Upper lobe of left lung (tissue), 6 donors: ENCODE results near the gene FTCDNL1. TPM values are rescaled to one million over a fixed set of nuclear protein-coding genes. Genes with fewer than 3 reads are reported as not detected.

ENCODE experiments used
- ATAC-seq, 2 donors: fragments of 200-7000 bp; cut with Tn5 transposase; one replicate each; pipeline ENCODE4 v1.9.1; 2022; ENCODE audit warnings: mild to moderate bottlenecking in 2 of 2, moderate library complexity in 2 of 2; ENCODE audit not compliant: low FRiP score in 2 of 2
- DNase-seq, 2 donors: peaks; one replicate each; pipeline ENCODE4 v3.0.0-alpha.2; 2019 to 2020
- H3K27ac ChIP-seq, 4 donors: fragments of 200-600 bp; sonication (generic); one replicate each; pipeline ENCODE4 v1.5.1; 2016 to 2019
- H3K27me3 ChIP-seq, 4 donors: fragments of 200-600 bp; sonication (generic); one replicate each; pipeline ENCODE4 v1.5.1; 2017 to 2019
- H3K36me3 ChIP-seq, 4 donors: fragments of 200-600 bp; sonication (generic); one replicate each; pipeline ENCODE4 v1.5.1; 2016 to 2019
- H3K4me1 ChIP-seq, 4 donors: fragments of 200-600 bp; sonication (generic); one replicate each; pipeline ENCODE4 v1.5.1; 2018 to 2019
- H3K4me3 ChIP-seq, 4 donors: fragments of 200-600 bp; sonication (generic); one replicate each; pipeline ENCODE4 v1.5.1; 2017 to 2019; ENCODE audit warnings: mild to moderate bottlenecking in 2 of 4, moderate library complexity in 1 of 4
- H3K9me3 ChIP-seq, 4 donors: fragments of 200-600 bp; sonication (generic); one replicate each; pipeline ENCODE4 v1.5.1; 2018 to 2019
- EP300 ChIP-seq, 4 donors: sonication (generic); formaldehyde crosslinking; IDR thresholded peaks; one replicate each; pipeline ENCODE4 v1.5.1; 2017; ENCODE audit warnings: antibody characterized with exemption in 4 of 4, control low read depth in 2 of 4
- POLR2A ChIP-seq, 4 donors: fragments of 450-650 bp; IDR thresholded peaks; one replicate each; pipeline ENCODE4 v1.5.1; 2016 to 2017; ENCODE audit warnings: antibody characterized with exemption in 4 of 4, mild to moderate bottlenecking in 2 of 4
- POLR2AphosphoS5 ChIP-seq, 2 donors: sonication (generic); formaldehyde crosslinking; IDR thresholded peaks; one replicate each; pipeline ENCODE4 v1.5.1; 2017; ENCODE audit warnings: antibody characterized with exemption in 2 of 2
- WGBS, 2 donors: methylation state at CpG; one replicate each; pipeline ENCODE4 v1.1.5; 2017 to 2018; 5-methylcytosine and 5-hydroxymethylcytosine counted together
- total RNA-seq, 6 donors: library from RNA; depleted of rRNA in 4 of 6; stranded (reverse); fragments of >200 nt in 4 of 6; gene quantifications; one replicate each; pipeline versions ENCODE4 v1.1.0 to v1.2.1, GENCODE V29; 2016 to 2021
- TF ChIP-seq, protein P1 (sequence below), 6 experiments: fragments of 450-650 bp in 4 of 6; fragments of 200-600 bp in 2 of 6; sonication (generic) in 2 of 6; IDR thresholded peaks; one replicate each; pipeline ENCODE4 v1.5.1; 2016 to 2019; ENCODE audit warnings: antibody characterized with exemption in 6 of 6
- donor health status: DM: no; HTN: no; CAD: no; lungs with moderate emphysema.
- donor health status: DM: no; HTN: yes; CAD: no; lungs with severe emphysema.

FTCDNL1 gene
- total RNA-seq, 6 donors from 2014 or later: 2.8 to 4.2 (median 3.1) TPM

DNA sequence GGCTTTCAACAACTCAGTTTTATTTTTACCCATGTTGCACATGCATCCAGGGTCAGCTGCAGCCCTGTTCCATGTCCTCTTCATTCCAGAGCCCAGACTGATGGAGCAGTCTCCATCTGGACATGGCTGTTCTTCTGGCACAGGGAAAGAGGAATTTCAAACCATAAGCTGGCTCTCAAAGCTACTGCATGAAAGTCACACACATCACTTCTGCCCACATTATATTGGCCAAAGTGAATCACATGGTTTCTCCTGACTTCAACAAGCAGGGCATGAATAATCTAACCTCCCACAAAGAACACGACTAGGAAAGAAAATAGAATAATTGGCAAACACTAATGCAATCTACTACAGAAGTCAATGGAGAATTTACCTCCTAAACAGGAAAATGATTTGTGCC, 94.2 kb downstream of the FTCDNL1 start:
- Histone ChIP-seq H3K4me1 (peaks cover 0 to 4% (median 4%) of the 10 kb centered on the region in 4 donors), H3K9me3 (no peaks in the 10 kb centered on the region), H3K4me3 (no peak overlapping the region), H3K36me3 (no peaks in the 10 kb centered on the region), H3K27me3 (no peaks in the 10 kb centered on the region), H3K27ac (no peak overlapping the region)
- DNase-seq (no peak), ATAC-seq (no peak)
- no peak for TF ChIP-seq EP300 (IDR thresholded peaks at IDR 0.05)
- no peak for TF ChIP-seq POLR2AphosphoS5 (IDR thresholded peaks at IDR 0.05)
- TF ChIP-seq, protein P1, sequence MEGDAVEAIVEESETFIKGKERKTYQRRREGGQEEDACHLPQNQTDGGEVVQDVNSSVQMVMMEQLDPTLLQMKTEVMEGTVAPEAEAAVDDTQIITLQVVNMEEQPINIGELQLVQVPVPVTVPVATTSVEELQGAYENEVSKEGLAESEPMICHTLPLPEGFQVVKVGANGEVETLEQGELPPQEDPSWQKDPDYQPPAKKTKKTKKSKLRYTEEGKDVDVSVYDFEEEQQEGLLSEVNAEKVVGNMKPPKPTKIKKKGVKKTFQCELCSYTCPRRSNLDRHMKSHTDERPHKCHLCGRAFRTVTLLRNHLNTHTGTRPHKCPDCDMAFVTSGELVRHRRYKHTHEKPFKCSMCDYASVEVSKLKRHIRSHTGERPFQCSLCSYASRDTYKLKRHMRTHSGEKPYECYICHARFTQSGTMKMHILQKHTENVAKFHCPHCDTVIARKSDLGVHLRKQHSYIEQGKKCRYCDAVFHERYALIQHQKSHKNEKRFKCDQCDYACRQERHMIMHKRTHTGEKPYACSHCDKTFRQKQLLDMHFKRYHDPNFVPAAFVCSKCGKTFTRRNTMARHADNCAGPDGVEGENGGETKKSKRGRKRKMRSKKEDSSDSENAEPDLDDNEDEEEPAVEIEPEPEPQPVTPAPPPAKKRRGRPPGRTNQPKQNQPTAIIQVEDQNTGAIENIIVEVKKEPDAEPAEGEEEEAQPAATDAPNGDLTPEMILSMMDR (IDR thresholded peaks at IDR 0.05): no peak
- TF ChIP-seq POLR2A (IDR thresholded peaks at IDR 0.05): no peak
- 23 to 36% methylated on average over 1 of the region's 1 CpG for WGBS, 2 donors

DNA sequence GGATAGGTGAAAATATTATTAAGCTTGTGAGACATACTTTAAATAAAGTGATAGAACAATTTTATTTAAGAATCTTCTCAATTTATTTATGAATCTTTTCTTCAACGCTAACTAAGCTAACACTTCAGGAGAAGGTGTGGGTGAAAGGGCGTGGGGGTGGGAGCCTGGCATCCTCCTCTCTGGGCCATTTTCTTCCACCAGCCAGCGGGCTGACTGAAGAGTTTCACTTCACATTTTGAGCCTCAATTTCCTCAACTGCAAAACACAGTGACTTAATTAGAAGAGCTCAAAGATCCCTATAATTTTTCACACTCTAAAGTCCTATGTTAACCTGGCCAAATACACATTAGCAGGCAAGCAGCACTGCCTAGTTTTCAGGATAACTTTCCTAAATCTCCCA, 94.8 kb downstream of the FTCDNL1 start:
- TF ChIP-seq EP300 (IDR thresholded peaks at IDR 0.05) (no peak), POLR2AphosphoS5 (IDR thresholded peaks at IDR 0.05) (no peak), POLR2A (IDR thresholded peaks at IDR 0.05) (no peak)
- TF ChIP-seq, protein P1 (IDR thresholded peaks at IDR 0.05): no peak
- Histone ChIP-seq H3K4me3 (no peak overlapping the region), H3K27me3 (no peaks in the 10 kb centered on the region), H3K27ac (no peak overlapping the region), H3K9me3 (no peaks in the 10 kb centered on the region), H3K36me3 (no peaks in the 10 kb centered on the region), H3K4me1 (peaks cover 0 to 4% (median 4%) of the 10 kb centered on the region in 4 donors)
- 82 to 83% methylated on average over 3 of the region's 3 CpGs for WGBS, 2 donors
- no peak for DNase-seq
- ATAC-seq: no peak

DNA sequence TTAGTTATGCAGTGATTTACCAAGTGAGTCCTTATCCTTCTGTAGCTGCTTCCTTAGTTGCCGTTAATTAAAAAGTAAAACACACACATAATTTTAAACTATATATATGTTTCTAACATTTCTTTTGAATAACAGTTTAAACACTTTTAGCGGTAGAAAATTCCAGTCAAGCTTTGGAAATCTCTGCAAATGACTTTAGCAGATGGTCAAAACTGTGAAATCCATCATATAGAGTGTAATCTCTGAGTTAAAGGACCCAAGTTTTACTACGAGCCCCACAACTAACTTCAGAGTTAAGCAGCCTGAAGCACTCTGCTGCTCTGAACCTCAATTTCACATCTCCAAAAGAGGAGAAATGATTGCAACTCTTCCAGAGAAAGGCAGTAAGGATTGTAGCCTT, 96.2 kb downstream of the FTCDNL1 start:
- ATAC-seq: no peak
- WGBS, 2 donors: 84 to 86% methylated on average over 3 of the region's 3 CpGs

DNA sequence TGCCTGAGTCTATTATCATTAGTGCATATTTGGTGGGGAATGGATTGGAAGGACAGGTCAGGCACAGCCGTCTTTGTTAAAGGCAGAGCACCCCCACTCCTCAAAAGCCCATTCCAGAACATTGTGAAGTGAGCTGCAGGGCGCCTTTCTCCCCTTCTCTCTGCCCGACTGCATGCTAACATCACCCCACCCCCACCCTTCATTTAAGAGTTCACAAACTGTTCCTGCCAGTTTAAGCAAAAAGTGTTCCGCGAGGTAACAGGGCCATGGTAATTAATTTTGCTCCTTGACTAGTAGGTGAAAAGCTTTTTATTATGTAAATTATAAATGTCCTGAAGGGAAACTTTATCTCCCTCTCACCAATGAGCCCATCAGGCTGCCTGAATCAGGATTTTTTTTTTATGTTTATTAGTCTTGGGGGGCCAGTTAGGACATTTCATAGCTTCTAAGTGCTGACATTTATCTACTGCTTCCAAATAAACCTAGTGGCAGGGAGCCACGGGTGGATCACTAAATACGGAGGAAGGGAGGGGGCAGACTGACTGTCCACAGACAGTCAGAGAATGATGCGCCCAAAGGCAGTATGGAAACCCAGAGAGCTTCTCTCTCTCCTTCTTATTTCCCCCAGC, 99.4 kb downstream of the FTCDNL1 start:
- WGBS, 2 donors: 66 to 73% methylated on average over 8 of the region's 8 CpGs
- ATAC-seq (no peak), DNase-seq (no peak)
- Histone ChIP-seq H3K9me3 (no peaks in the 10 kb centered on the region), H3K4me1 (peaks cover 0 to 2% (median 0%) of the 10 kb centered on the region in 4 donors), H3K36me3 (no peaks in the 10 kb centered on the region), H3K27me3 (no peaks in the 10 kb centered on the region), H3K4me3 (no peak overlapping the region), H3K27ac (no peak overlapping the region)
- TF ChIP-seq POLR2AphosphoS5 (IDR thresholded peaks at IDR 0.05) (no peak), EP300 (IDR thresholded peaks at IDR 0.05) (no peak), POLR2A (IDR thresholded peaks at IDR 0.05) (no peak)
- TF ChIP-seq, protein P1 (IDR thresholded peaks at IDR 0.05): no peak

More for the DNA sequence above, 96.2 kb downstream of the FTCDNL1 start:
- no peaks in the 10 kb centered on the region for H3K27me3 ChIP-seq
- H3K36me3 ChIP-seq: no peaks in the 10 kb centered on the region
- no peaks in the 10 kb centered on the region for H3K9me3 ChIP-seq
- peaks cover 0 to 4% (median 4%) of the 10 kb centered on the region in 4 donors for H3K4me1 ChIP-seq
- H3K4me3 ChIP-seq: no peak overlapping the region
- H3K27ac ChIP-seq: no peak overlapping the region
- TF ChIP-seq, protein P1 (IDR thresholded peaks at IDR 0.05): no peak
- TF ChIP-seq EP300 (IDR thresholded peaks at IDR 0.05) (no peak), POLR2AphosphoS5 (IDR thresholded peaks at IDR 0.05) (no peak), POLR2A (IDR thresholded peaks at IDR 0.05) (no peak)
- no peak for DNase-seq

DNA sequence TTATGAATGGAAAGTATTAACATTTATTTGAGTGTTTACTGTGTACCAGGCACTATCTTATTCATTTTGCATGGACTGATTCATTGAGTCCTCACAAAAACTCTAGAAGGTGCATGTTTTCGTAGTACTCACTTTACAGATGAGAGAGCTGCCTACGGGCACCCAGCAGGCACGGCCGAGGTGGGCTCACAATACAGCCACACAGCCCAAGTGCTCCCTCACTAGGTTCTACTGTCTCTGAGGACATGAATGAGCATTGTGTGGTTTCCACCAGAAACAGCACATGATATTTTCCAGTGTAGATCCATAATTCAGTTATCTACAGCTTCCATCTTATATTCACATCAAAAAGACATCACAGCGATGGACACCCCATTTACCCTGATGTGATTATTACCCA, 101.4 kb downstream of the FTCDNL1 start:
- Histone ChIP-seq H3K4me1 (peaks cover 0 to 2% (median 0%) of the 10 kb centered on the region in 4 donors), H3K27me3 (no peaks in the 10 kb centered on the region), H3K27ac (no peak overlapping the region), H3K36me3 (no peaks in the 10 kb centered on the region), H3K4me3 (no peak overlapping the region), H3K9me3 (no peaks in the 10 kb centered on the region)
- DNase-seq (peak in 1 of 2 donors; percentile 26), ATAC-seq (no peak)
- TF ChIP-seq POLR2AphosphoS5 (IDR thresholded peaks at IDR 0.05): no peak
- no peak for TF ChIP-seq EP300 (IDR thresholded peaks at IDR 0.05)
- TF ChIP-seq POLR2A (IDR thresholded peaks at IDR 0.05): no peak
- TF ChIP-seq, protein P1 (IDR thresholded peaks at IDR 0.05): no peak
- WGBS, 2 donors: 90 to 91% methylated on average over 5 of the region's 5 CpGs
